ENCODE data around the gene NOP16. TPM values are rescaled to one million over a fixed set of nuclear protein-coding genes. Genes with fewer than 3 reads are reported as not detected.
A peak's percentile ranks its signal among the peaks of the same experiment; 100 is the strongest.

The NOP16 gene
- total and polyA plus RNA-seq, 9 donors = 8.9 to 27.0 (median 16.3) TPM

GRCh38 chr5:176405656-176406435 lies 17.4 kb upstream of the NOP16 start:
- TF ChIP-seq POLR2A (IDR thresholded peaks at IDR 0.05) (no peak), EP300 (IDR thresholded peaks at IDR 0.05) (no peak), CTCF (IDR thresholded peaks at IDR 0.05) (no peak)
- Histone ChIP-seq H3K27me3 (no peaks in the 10 kb centered on the region), H3K27ac (no peak overlapping the region), H3K36me3 (no peaks in the 10 kb centered on the region), H3K4me1 (ENCODE audit: insufficient read depth) (peaks cover 9% of the 10 kb centered on the region), H3K9me3 (no peaks in the 10 kb centered on the region), H3K4me3 (no peak overlapping the region)
- intact Hi-C loops (cut with DNase I) = no loop called here
- 85 to 89% (median 87%) methylated on average over 20 of the region's 20 CpGs for WGBS, 3 donors
- DNase-seq = no peak

DNA sequence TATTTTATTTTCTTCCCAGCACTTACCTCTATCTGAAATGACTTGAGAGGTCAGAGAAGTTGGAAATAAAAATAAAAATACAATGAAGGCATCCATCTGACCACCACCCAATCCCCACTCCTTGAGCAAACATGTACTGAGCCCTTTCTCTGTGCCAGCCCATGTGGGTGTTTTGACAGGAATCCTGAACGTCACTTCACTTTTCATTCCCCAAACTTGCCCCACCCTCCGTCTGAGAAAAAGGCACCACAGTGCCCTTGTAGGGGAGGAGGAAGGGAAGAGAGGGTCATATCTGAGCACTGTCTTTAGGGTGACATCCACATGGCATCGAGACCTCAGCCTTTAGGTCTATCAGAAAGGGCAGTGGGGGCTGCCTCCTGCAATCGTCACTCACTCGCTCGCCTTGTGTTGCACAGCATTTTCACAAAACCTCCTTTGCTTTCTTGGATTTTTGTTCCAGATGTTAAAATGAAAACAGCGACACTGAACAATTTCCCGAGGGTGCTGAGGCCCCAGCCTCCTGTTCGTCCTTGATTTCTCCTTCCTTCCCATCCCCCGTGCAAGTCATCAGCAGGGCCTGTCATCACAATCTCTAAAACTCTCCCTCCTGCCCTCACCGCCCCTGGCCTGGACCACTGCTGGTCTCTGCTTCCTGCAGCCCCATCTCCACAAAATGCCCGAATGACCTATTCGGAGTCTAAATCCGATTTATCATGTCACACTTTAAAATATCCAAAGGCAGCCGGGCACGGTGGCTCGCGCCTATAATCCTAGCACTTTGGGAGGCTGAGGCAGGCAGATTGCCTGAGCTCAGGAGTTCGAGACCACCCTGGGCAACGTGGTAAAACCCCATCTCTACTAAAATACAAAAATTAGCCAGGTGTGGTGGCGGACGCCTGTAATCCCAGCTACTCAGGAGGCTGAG lies 13.1 kb upstream of the NOP16 start:
- intact Hi-C loops (cut with DNase I) = no loop called here
- Histone ChIP-seq H3K27ac (peak overlapping the region in 1 of 2 donors; percentile 39), H3K9me3 (no peaks in the 10 kb centered on the region), H3K36me3 (no peaks in the 10 kb centered on the region), H3K4me3 (no peak overlapping the region), H3K27me3 (no peaks in the 10 kb centered on the region), H3K4me1 (ENCODE audit: insufficient read depth) (peaks cover 12% of the 10 kb centered on the region)
- no peak for TF ChIP-seq POLR2A (IDR thresholded peaks at IDR 0.05)
- TF ChIP-seq CTCF (IDR thresholded peaks at IDR 0.05) = no peak
- no peak for TF ChIP-seq EP300 (IDR thresholded peaks at IDR 0.05)
- 37 to 64% (median 51%) methylated on average over 22 of the region's 22 CpGs for WGBS, 3 donors
- no peak for DNase-seq

DNA sequence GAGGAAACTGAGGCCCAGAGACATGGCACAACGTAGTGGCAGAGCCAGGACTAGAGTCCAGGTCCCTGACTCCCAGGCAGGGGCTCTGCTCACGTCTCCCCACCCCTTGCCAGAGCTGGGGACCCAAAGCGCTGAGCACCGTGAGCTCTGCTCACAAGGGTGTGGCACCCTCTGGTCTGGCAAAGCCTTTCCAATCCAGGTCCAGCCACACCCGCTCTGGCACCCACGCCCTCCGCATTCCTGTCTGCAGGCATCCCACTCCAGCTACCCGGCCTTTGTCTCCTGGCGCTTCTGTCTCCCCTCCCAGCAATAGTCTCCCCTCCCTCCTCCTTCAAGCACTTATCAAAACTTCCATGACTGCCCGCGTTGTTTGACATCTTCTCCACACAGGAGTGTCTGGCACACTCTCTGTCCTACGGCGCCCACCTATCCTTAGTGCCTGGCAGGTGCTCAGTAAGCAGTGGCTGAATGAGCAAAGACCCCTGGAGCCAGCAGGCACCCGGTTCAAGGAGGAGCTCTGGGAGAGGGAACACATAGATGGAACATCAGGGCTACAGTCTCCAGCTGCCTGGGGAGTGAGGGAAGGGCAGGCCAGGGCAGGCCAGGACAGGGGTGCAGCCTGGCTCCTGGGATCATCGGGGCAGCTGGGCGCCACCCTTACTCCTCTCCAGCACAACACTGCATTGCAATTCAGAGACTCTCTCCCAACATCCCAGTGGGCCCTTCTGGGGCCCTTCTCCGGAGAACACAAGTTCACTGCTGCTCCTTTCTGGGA lies 12.2 kb upstream of the NOP16 start:
- no peaks in the 10 kb centered on the region for H3K36me3 ChIP-seq
- WGBS, 3 donors = 76 to 79% (median 77%) methylated on average over 17 of the region's 17 CpGs
- no peaks in the 10 kb centered on the region for H3K27me3 ChIP-seq
- peaks cover 18% of the 10 kb centered on the region for H3K4me1 ChIP-seq (ENCODE audit: insufficient read depth)
- H3K27ac ChIP-seq = no peak overlapping the region
- no peaks in the 10 kb centered on the region for H3K9me3 ChIP-seq
- intact Hi-C loops (cut with DNase I) = no loop called here
- TF ChIP-seq POLR2A (IDR thresholded peaks at IDR 0.05) (no peak), CTCF (IDR thresholded peaks at IDR 0.05) (no peak), EP300 (IDR thresholded peaks at IDR 0.05) (no peak)
- no peak overlapping the region for H3K4me3 ChIP-seq
- DNase-seq = no peak

All from ovary (tissue), 9 donors.